SHP77 treated with DMSO at 0.1 percent for 48 hours (cell line): Measurements from ENCODE around the gene DNAJC13.
"Not testable (repeated sequence)": the region's sequence is repeated elsewhere in the genome, so short reads cannot be mapped to it uniquely, and the experiment has no call there.

Experiments
- DNase-seq: peaks from one replicate; lab custom pipeline; 2025; lab: John Stamatoyannopoulos, UW

Gene DNAJC13

GRCh38 chr3:132543011-132543739, 125.9 kb downstream of the DNAJC13 start:
- no peak for DNase-seq

GRCh38 chr3:132544130-132544529, 126.8 kb downstream of the DNAJC13 start:
- DNase-seq, result no peak

- DNase-seq, result no peak
Measured at GRCh38 chr3:132545471-132545870, 128.2 kb downstream of the DNAJC13 start.

GRCh38 chr3:132549169-132549568, 131.9 kb downstream of the DNAJC13 start:
- no peak for DNase-seq

GRCh38 chr3:132549890-132550578, 132.7 kb downstream of the DNAJC13 start:
- DNase-seq, result no peak

- no peak for DNase-seq
Measured at GRCh38 chr3:132550579-132551305, 133.4 kb downstream of the DNAJC13 start.

GRCh38 chr3:132553826-132554225, 136.5 kb downstream of the DNAJC13 start:
- DNase-seq, result no peak

- peak; percentile 47 for DNase-seq
Measured at GRCh38 chr3:132554437-132554836, 137.1 kb downstream of the DNAJC13 start.

GRCh38 chr3:132555306-132556035, 138.2 kb downstream of the DNAJC13 start:
- DNase-seq, result no peak

- DNase-seq, result not testable (repeated sequence)
Measured at GRCh38 chr3:132556036-132556386, 138.7 kb downstream of the DNAJC13 start.

DNA sequence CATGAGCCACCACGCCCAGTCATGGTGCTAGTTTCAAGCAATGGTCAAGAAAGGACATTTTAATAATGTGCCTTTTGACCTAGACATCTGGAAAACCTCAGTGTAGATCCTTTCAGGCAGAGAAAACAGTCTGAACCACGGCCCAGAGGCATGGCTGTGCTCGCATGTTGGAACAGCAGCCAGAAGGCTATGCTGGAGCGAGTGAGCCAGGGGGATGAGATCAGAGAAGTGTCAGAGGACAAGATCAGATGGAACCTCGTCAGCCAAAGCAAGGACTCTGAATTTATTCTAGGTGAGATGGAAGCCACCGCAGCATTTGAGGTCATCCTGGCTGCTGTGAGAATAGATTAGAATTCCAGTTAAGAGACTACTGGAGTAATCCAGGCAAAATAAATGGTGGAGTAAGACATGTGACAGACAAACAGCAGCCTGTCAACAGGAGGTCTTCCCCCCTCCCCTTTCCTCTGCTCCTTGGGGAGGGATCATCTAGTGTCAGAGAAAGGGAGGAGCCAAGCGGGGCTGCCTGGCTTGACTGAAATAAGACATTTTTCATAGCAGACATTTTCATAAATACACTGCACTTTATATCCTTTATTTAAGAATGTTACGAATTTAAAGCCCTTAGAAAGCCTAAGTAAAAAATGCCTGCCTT, 139.3 kb downstream of the DNAJC13 start:
- DNase-seq, result no peak

DNA sequence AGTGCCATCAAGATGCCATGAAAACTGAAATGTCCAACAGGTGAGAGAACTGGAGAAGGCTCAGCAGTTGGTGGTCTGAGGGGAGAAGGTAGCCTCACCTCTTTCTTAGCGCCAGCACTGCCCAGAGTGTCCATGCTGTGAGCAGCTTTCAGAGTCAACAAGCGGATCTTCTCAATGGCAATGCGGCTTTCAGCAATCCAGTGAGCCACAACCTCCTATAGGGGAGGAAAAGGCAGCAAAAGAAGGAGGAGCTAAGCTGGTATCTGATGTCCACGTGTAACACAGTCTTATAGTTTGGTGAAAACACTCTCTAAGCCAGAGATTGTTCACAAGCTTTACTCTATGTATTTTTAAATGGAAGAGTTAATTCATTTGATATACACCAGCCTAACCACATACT, 143.7 kb downstream of the DNAJC13 start:
- no peak for DNase-seq

DNA sequence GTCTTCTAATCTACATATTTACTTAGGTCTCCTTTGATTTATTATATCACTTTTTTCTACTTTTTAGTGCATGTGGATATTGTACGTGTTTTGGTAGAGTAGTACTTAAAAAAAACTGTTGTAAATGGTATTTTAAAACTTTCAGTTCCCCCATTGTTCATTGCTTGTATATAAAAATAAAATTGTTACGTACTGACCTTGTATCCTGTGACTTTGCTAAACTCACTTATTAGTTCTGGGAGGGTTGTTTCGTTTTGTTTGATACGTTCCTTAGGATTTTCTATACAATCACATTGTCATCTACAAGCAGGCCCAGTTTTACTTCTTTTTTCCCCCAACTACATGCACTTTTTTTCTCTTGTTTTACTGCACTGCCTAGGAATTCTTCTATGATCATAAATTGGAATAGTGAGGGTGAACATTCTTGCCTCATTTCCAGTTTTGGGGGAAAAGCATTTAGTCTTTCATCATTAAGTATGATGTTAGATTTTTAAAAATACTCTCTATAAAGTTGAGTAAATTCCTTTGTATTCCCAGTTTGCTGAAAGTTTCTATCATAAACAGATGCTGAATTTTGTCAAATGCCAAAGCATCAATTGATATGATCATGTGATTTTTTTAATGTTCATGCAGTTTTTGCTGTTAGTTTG, 146.2 kb downstream of the DNAJC13 start:
- DNase-seq, result no peak

DNA sequence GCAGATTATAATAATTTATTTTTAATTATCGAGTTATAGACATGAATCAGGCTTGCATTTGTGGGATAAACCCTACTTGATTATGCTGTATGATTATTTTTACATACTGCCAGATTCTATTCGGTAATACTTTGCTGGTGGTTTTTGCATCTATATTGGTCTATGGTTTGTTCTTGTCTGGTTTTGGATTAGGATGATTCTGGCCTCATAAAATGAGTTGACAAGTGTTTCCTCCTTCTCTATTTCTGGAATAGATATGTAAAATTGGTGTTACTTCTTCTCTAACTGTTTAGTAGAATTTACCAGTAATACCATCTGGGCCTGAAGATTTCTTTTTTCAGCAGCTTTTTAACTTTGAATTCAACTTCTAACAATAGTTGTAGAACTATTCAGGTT, 146.8 kb downstream of the DNAJC13 start:
- DNase-seq, result no peak

- no peak for DNase-seq
Measured at GRCh38 chr3:132568422-132568821, 151.1 kb downstream of the DNAJC13 start.

GRCh38 chr3:132569153-132569552, 151.9 kb downstream of the DNAJC13 start:
- no peak for DNase-seq

- no peak for DNase-seq
Measured at GRCh38 chr3:132569580-132569979, 152.3 kb downstream of the DNAJC13 start.

- DNase-seq, result no peak
Measured at GRCh38 chr3:132570016-132570415, 152.7 kb downstream of the DNAJC13 start.

GRCh38 chr3:132573797-132574211, 156.5 kb downstream of the DNAJC13 start:
- DNase-seq, result no peak

DNA sequence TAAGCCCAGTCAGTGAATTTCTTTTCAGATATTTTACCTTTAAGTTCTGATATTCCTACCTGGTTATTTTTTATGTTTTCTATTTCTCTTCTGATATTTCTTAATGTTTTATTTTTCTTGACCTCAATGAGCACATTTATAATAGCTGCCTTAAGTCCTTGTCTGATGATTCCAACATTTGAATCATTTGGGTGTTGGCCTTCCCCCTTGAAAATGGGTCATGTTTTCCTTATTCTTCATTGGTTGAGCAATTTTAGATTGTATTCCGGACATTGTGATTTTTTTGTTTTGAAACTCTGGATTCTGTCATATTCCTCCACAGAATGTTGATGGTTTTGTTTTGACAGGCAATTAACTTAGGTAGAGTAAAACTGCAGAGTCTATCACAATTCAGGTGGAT, 170.1 kb downstream of the DNAJC13 start:
- no peak for DNase-seq
